ENCODE results near the gene TXN. TPM values are rescaled to one million over a fixed set of nuclear protein-coding genes. Genes with fewer than 3 reads are reported as not detected.

The TXN gene
- 100 to 1,000 TPM; 287 to 322 TPM for total RNA-seq

DNA sequence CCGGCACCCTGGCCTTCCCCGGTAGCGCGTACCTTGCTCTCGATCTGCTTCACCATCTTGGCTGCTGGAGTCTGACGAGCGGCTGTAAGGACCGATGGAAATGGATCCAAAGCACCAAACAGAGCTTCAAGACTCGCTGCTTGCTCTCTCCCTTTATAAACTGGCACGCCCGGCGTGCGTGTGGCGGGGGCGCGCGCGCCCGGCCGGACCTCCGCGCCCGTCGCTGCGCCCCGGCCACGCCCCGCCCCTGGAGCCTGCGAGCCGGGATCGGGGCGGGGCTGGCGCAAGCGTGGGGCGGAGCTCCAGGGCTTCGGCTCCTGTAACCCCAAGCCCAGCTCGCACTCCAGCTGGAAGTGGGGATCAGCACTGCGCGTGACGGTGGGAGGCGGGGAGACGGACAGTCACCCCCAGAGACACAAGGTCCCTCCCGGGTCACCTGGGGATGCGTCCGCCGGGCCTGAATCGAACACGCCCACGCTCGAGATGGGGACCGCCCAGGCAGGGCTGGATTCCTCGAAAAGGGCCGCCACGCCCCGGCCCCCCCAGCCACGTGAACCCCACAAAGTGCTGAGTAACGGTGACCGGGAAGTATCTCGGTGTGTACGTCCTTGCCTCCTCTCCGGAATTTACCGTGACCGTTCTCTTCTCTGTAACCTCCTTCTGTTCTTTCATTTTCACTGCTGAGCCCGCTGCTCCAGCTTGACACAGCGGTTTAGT lies at the start of gene TXN:
Gene TXN, minus strand, starts transcription at position 128 of the 717 bp plus-strand sequence. Its CDS starts 72 bp downstream, at position 56.
- Mint-ChIP-seq H3K36me3 (peaks cover 17% of the 10 kb centered on the region), H3K4me3 (peak within 1 kb of the TSS; percentile 93), H3K27ac (peak within 1 kb of the TSS; percentile 97), H3K27me3 (peaks cover 2% of the 10 kb centered on the region), H3K9me3 (ENCODE audit: low read depth) (no peaks in the 10 kb centered on the region), H3K4me1 (peaks cover 50% of the 10 kb centered on the region)
- DNase-seq (peak; percentile 94), ATAC-seq (peak; percentile 82)
- CTCF ChIA-PET = interaction anchor here (0.6 to 1.2 kb wide), 2 partner anchors 12 to 193 kb away, joined by 3 to 4 read pairs; no protein-coding TSS in a partner anchor

DNA sequence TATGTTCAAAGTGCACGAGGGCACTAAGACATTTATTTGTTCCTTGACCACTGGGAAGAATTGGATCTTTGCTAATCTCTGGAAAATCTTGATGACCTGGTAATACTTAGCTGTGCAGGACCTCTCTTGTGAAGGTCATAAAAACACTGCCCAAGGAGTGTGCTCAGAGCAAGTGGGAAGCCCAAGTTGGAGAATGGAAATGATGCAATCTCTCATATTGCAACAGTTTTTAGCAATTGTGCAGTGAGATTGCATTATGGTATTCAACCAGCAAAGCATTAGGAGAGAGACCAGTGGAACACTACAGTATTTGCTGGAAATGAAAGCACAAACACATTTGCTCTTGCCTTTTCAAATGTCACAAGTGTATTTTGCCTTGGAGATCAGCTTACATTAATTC lies 46.8 kb upstream of the TXN start:
- H3K36me3 Mint-ChIP-seq = no peaks in the 10 kb centered on the region
- no peaks in the 10 kb centered on the region for H3K27me3 Mint-ChIP-seq
- H3K9me3 Mint-ChIP-seq (ENCODE audit: low read depth) = no peaks in the 10 kb centered on the region
- H3K27ac Mint-ChIP-seq = no peak overlapping the region
- DNase-seq (no peak), ATAC-seq (no peak)
- no peak overlapping the region for H3K4me3 Mint-ChIP-seq
- H3K4me1 Mint-ChIP-seq = no peaks in the 10 kb centered on the region
- CTCF ChIA-PET = no interaction called here

DNA sequence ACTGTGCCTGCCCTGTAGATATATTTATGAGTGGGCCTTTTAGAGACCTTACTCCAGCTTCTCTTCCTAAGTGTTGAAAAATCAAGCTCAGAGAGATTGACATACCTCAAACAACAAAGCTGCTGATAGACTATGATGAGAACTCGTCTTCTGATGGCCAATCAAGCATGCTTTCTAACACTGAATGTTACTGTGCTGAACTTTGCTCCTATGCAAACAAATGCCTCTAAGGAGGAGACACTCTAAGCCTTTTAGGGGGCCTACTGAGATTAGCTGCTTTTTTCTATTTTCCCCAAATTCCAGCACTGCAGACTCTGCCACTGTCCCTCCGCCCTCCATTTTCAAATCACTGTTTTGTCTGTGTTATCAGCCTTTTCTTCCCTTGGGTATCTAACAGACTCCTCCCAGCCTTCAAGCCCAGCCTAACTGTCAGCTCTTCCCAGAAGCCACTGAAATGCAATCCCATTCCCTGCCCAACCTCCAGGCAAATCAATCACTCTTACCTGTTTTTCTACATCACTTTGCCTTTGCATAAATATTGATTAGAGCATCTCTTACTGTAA lies 41.8 kb upstream of the TXN start:
- no peak overlapping the region for H3K27ac Mint-ChIP-seq
- H3K36me3 Mint-ChIP-seq = no peaks in the 10 kb centered on the region
- DNase-seq (no peak), ATAC-seq (no peak)
- no peaks in the 10 kb centered on the region for H3K27me3 Mint-ChIP-seq
- H3K9me3 Mint-ChIP-seq (ENCODE audit: low read depth) = no peaks in the 10 kb centered on the region
- CTCF ChIA-PET = no interaction called here
- H3K4me3 Mint-ChIP-seq = no peak overlapping the region
- H3K4me1 Mint-ChIP-seq = no peaks in the 10 kb centered on the region

DNA sequence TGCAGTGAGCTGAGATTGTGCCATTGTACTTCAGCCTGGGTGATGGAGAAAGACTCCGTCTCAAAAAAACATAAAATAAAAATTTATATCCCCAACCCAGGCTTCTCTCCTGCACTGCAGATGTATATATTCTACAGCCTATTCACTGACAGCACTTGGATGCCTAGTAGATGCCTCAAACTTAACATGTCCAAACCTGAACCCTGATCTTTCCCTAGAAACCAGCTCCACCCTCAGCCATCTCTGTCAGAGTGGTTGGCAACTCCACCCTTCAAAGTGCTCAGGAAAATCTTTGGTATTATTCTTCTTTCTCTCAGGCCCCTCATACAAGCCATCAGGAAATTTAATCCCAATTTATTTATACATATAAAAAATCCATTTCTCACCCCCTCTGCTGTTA lies 36.9 kb upstream of the TXN start:
- DNase-seq = no peak
- no peaks in the 10 kb centered on the region for H3K36me3 Mint-ChIP-seq
- ATAC-seq = no peak
- CTCF ChIA-PET = no interaction called here
- no peak overlapping the region for H3K4me3 Mint-ChIP-seq
- H3K9me3 Mint-ChIP-seq (ENCODE audit: low read depth) = no peaks in the 10 kb centered on the region
- H3K27me3 Mint-ChIP-seq = no peaks in the 10 kb centered on the region
- no peak overlapping the region for H3K27ac Mint-ChIP-seq
- H3K4me1 Mint-ChIP-seq = no peaks in the 10 kb centered on the region

- CTCF ChIA-PET = no interaction called here
- no peak overlapping the region for H3K27ac Mint-ChIP-seq
- no peaks in the 10 kb centered on the region for H3K27me3 Mint-ChIP-seq
- DNase-seq = no peak
- no peaks in the 10 kb centered on the region for H3K9me3 Mint-ChIP-seq (ENCODE audit: low read depth)
- H3K4me1 Mint-ChIP-seq = no peaks in the 10 kb centered on the region
- no peak overlapping the region for H3K4me3 Mint-ChIP-seq
- no peaks in the 10 kb centered on the region for H3K36me3 Mint-ChIP-seq
- no peak for ATAC-seq
These were observed 35.7 kb upstream of the TXN start for GRCh38 chr9:110291921-110292557.

- no peaks in the 10 kb centered on the region for H3K9me3 Mint-ChIP-seq (ENCODE audit: low read depth)
- no peak for ATAC-seq
- no peaks in the 10 kb centered on the region for H3K4me1 Mint-ChIP-seq
- no peaks in the 10 kb centered on the region for H3K36me3 Mint-ChIP-seq
- CTCF ChIA-PET = no interaction called here
- H3K27me3 Mint-ChIP-seq = no peaks in the 10 kb centered on the region
- no peak overlapping the region for H3K4me3 Mint-ChIP-seq
- no peak for DNase-seq
- H3K27ac Mint-ChIP-seq = no peak overlapping the region
These were observed 33.7 kb upstream of the TXN start for GRCh38 chr9:110290001-110290400.

DNA sequence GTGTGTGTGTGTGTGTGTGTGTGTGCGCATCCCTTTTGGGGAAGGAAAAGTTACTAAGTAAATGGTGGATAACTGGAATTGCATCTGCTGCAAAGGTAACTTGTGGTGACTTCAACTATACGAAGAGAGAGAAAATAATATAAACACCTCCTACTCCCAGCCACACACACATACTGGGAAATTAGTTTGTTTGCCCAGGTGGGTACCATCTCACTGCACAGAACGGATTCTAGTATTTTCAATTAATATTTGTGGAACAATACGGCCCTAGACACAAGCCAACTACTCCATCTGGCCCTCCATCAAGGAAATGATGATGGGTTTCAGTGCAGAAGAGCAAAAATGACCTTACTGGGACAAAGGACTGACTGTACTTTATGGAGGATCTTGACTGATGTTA lies 32.2 kb upstream of the TXN start:
- no peak for DNase-seq
- Mint-ChIP-seq H3K36me3 (no peaks in the 10 kb centered on the region), H3K4me1 (no peaks in the 10 kb centered on the region), H3K9me3 (ENCODE audit: low read depth) (no peaks in the 10 kb centered on the region), H3K4me3 (no peak overlapping the region), H3K27ac (no peak overlapping the region), H3K27me3 (no peaks in the 10 kb centered on the region)
- CTCF ChIA-PET = no interaction called here
- no peak for ATAC-seq

DNA sequence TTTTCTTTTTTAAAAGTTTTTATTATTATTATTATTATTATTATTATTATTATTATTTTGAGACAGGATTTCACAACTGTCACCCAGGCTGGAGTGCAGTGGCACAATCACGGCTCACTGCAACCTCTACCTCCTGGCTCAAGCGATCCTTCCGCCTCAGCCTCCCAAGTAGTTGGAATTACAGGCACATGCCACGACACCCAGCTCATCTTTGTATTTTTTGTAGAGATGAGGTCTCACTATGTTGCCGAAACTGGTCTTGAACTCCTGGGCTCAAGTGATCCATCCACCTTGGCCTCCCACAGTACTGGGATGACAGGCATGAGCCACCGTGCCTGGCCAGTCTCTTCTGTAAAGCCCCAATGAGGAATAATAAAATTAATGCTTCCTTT lies 31.0 kb upstream of the TXN start:
- CTCF ChIA-PET = no interaction called here
- H3K4me3 Mint-ChIP-seq = no peak overlapping the region
- no peaks in the 10 kb centered on the region for H3K4me1 Mint-ChIP-seq
- no peaks in the 10 kb centered on the region for H3K36me3 Mint-ChIP-seq
- H3K27ac Mint-ChIP-seq = no peak overlapping the region
- ATAC-seq = no peak
- H3K9me3 Mint-ChIP-seq (ENCODE audit: low read depth) = no peaks in the 10 kb centered on the region
- DNase-seq = no peak
- no peaks in the 10 kb centered on the region for H3K27me3 Mint-ChIP-seq

DNA sequence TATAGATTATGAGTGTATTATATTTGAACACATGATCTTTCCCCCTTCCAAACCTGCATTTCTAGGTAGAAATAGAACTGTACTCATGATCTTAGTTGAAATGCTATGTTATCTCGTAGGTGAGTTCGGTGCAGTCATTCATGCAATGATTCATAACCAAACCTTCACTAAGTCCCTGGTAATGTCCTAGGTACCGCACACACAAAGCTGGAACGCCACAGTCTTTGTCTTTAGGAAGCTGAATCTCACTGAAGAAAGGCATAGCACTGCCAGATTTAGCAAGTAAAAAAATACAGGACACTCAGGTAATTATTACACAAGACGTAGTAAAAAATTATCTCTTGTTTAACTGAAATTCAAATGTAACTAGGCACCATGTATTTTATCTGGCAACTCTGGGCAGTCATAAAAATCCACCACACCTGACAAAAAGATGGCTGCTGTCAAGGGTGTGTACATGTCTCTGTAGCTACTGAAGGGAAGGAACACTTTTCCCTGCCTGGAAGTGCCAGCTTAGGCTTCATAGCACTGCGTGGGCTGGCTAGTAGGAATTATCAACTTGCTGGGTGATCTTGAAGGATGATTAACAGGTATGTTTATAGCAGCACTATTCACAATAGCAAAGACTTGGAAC lies 28.0 kb upstream of the TXN start:
- Mint-ChIP-seq H3K4me1 (no peaks in the 10 kb centered on the region), H3K4me3 (no peak overlapping the region), H3K27me3 (peaks cover 3% of the 10 kb centered on the region), H3K27ac (no peak overlapping the region), H3K36me3 (no peaks in the 10 kb centered on the region), H3K9me3 (ENCODE audit: low read depth) (no peaks in the 10 kb centered on the region)
- CTCF ChIA-PET = no interaction called here
- DNase-seq (no peak), ATAC-seq (no peak)

GRCh38 chr9:110283751-110284150 lies 27.4 kb upstream of the TXN start:
- no peak overlapping the region for H3K27ac Mint-ChIP-seq
- DNase-seq (no peak), ATAC-seq (no peak)
- H3K4me1 Mint-ChIP-seq = no peaks in the 10 kb centered on the region
- no peaks in the 10 kb centered on the region for H3K9me3 Mint-ChIP-seq (ENCODE audit: low read depth)
- H3K36me3 Mint-ChIP-seq = no peaks in the 10 kb centered on the region
- CTCF ChIA-PET = no interaction called here
- H3K27me3 Mint-ChIP-seq = peaks cover 3% of the 10 kb centered on the region
- H3K4me3 Mint-ChIP-seq = no peak overlapping the region

DNA sequence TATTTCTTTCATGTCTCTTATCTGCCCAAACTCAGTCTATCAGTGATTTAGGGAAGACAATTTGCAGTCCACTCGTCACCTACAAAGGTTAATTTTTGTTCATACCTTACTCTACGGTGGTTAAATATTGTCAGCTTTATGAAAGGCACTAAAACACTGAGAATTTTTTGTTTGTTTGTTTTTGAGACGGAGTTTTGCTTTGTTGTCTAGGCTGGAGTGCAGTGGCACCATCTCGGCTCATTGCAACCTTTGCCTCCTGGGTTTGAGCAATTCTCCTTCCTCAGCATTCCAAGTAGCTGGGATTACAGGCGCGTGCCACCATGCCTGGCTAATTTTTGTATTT lies 26.4 kb upstream of the TXN start:
- CTCF ChIA-PET = no interaction called here
- Mint-ChIP-seq H3K36me3 (no peaks in the 10 kb centered on the region), H3K27me3 (peaks cover 3% of the 10 kb centered on the region), H3K4me3 (no peak overlapping the region), H3K27ac (no peak overlapping the region), H3K9me3 (ENCODE audit: low read depth) (no peaks in the 10 kb centered on the region), H3K4me1 (no peaks in the 10 kb centered on the region)
- no peak for ATAC-seq
- DNase-seq = no peak

- CTCF ChIA-PET = no interaction called here
- H3K27ac Mint-ChIP-seq = no peak overlapping the region
These were observed 25.9 kb upstream of the TXN start for GRCh38 chr9:110282018-110282738.

GRCh38 chr9:110278080-110278707 lies 21.9 kb upstream of the TXN start:
- DNase-seq (no peak), ATAC-seq (no peak)
- H3K36me3 Mint-ChIP-seq = no peaks in the 10 kb centered on the region
- no peak overlapping the region for H3K27ac Mint-ChIP-seq
- no peaks in the 10 kb centered on the region for H3K4me1 Mint-ChIP-seq
- peaks cover 5% of the 10 kb centered on the region for H3K27me3 Mint-ChIP-seq
- H3K9me3 Mint-ChIP-seq (ENCODE audit: low read depth) = no peaks in the 10 kb centered on the region
- CTCF ChIA-PET = no interaction called here
- no peak overlapping the region for H3K4me3 Mint-ChIP-seq

More at GRCh38 chr9:110282018-110282738, 25.9 kb upstream of the TXN start:
- no peaks in the 10 kb centered on the region for H3K36me3 Mint-ChIP-seq
- peaks cover 3% of the 10 kb centered on the region for H3K27me3 Mint-ChIP-seq
- no peaks in the 10 kb centered on the region for H3K9me3 Mint-ChIP-seq (ENCODE audit: low read depth)
- no peak for ATAC-seq
- no peak overlapping the region for H3K4me3 Mint-ChIP-seq
- no peaks in the 10 kb centered on the region for H3K4me1 Mint-ChIP-seq
- no peak for DNase-seq
